HG03280 (cell line): ENCODE results near the gene B3GLCT.

ENCODE experiments used
- ATAC-seq: cut with Tn5 transposase; IDR thresholded peaks from one replicate; pipeline ENCODE4 v1.9.1; 2021; ENCODE audit warnings: mild to moderate bottlenecking, moderate library complexity; ENCODE audit not compliant: unreplicated experiment

Gene B3GLCT

GRCh38 chr13:31267126-31267784, 67.5 kb downstream of the B3GLCT start:
- no peak for ATAC-seq

DNA sequence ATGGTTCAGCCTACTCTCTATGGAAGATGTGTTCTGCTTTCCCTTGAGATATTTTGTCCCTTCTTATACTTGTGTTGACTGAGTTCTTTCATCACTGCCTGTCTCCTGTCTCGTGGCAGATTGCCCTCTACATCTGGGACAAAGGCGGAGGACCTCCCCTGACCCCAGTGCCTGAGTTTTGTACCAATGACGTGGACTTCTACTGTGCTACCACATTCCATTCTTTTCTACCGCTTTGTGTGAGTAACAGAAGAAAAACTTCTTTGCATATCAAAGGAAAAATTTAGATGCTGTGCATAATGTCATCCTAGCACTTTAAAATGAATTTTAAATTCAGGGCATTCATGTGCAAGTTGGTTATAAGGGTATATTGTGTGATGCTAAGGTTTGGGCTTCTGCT, 74.6 kb downstream of the B3GLCT start:
- ATAC-seq, result no peak

DNA sequence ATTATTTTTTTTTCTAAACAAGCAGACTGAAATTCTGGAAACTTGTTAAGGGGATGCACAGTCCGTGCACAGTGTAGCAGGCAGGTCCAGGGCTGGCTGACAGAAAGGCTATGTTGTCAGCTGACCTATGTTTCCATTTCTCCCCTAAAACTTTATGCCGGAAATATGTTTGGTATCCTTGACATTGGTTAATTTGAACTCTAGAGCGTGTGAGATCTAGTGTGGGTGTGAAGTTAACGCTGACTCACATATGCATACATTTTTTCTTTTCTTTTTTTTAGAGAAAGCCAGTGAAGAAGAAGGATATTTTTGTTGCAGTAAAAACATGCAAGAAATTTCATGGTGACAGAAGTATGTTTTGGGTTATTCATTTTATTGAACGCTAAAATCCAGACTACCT, 76.6 kb downstream of the B3GLCT start:
- ATAC-seq, result no peak

GRCh38 chr13:31278869-31279268, 79.1 kb downstream of the B3GLCT start:
- ATAC-seq, result no peak

GRCh38 chr13:31282741-31283455, 83.1 kb downstream of the B3GLCT start:
- no peak for ATAC-seq

- no peak for ATAC-seq
These were observed 87.2 kb downstream of the B3GLCT start for GRCh38 chr13:31286930-31287329.

DNA sequence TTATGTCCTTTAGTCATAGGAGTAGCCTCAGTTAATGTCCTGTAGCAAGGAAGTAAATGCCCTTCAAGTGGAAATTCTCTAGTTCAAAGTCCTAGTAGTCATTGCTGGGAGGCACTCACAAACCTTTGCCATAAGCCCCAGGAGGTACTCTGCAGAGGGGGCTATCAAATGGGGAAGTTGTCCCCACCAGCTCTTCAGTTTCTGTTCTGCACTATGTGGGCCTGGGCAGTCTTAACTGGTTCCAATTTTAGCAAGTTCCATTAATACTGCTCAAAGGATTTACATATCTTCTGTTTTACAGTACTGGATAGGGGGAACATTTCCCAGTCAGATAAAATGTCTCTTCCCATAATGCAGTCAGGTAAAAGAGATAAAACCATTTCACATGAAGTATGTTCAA, 101.3 kb downstream of the B3GLCT start:
- no peak for ATAC-seq

- ATAC-seq, result no peak
These were observed 110.6 kb downstream of the B3GLCT start for GRCh38 chr13:31310356-31310755.

GRCh38 chr13:31310786-31311185, 111.0 kb downstream of the B3GLCT start:
- ATAC-seq, result no peak

GRCh38 chr13:31311921-31312320, 112.1 kb downstream of the B3GLCT start:
- ATAC-seq, result no peak

- no peak for ATAC-seq
These were observed 115.2 kb downstream of the B3GLCT start for GRCh38 chr13:31314961-31315360.

DNA sequence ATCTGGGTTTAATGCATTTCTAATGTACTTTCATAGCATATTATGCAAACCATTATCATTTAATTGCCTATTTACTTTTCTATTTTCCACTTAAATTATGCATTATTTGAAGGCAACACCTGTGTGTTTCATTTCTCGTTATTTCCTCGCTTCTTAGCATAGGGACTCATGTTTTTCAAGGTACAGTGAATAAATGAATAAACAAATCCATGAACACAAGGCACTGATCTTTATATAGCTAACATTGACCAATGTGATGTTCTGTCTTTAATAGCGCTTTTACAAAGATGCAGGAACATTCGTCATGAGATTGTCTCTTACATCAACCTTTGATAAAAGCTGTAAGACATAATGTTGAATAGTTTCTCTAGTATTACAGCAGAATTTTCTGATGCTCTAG, 121.2 kb downstream of the B3GLCT start:
- ATAC-seq, result no peak

GRCh38 chr13:31321457-31321856, 121.7 kb downstream of the B3GLCT start:
- ATAC-seq, result no peak

- no peak for ATAC-seq
These were observed 122.3 kb downstream of the B3GLCT start for GRCh38 chr13:31322026-31322425.

GRCh38 chr13:31322702-31323405, 123.1 kb downstream of the B3GLCT start:
- no peak for ATAC-seq

DNA sequence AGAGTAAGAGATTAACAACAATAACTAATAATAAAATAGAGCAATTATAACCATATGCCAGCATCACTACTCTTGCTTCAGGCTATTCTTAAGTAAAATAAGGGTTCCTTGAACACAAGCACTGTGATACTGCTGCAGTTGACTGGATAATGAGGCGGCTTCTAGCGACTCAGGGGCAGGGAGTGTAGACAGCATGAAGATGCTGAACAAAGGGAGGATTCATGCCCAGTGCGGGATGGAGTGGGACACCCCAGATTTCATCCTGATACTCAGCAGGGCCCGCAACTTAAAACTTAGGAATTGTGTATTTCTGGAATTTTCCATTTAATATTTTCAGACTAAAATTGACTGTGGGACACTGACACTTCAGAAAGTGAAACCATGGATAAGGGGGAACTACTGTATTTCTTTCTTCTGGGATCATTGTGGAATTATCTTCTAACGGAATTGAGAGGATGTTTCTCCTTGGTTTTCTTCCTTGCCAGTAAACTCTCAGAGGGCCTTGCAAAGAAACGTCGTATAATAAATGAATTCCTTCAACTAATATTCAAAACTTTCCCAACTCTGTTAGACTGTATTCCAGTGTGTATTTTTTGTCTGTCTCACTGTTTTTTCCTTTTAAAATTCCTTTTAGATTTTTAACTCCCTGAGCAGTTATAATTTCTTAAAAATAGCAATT, 127.5 kb downstream of the B3GLCT start:
- ATAC-seq, result no peak

DNA sequence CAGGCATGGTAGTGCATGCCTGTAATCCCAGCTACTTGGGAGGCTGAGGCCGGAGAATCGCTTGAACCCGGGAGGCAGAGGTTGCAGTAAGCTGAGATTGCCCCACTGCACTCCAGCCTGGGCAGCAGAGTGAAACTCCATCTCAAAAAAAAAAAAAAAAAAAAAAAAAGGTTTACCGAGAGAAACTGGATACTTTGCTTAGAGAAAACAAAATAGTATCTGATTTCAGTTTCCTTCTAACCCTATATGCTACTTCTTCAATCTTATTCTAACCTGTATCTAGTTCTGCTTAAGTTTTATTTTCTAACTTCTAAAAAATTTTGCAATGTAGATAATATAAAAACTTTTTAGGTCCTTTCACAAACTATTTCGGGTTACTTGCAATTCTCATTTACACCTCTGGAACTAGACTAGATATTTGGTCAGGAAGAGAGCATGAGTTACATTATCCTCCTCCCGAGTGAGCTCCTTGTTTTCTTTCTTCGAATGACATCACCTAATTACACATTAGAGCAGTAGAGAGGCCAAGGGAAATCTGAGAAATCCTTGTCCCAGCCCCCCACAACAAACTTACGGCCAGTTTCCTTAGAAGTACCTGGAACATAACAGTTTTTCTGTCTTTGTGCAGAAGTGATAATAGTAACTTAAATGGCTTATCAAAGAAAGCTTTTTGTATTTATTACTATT, 128.9 kb downstream of the B3GLCT start:
- ATAC-seq, result no peak

- no peak for ATAC-seq
These were observed 130.5 kb downstream of the B3GLCT start for GRCh38 chr13:31330236-31330635.

- no peak for ATAC-seq
These were observed 131.3 kb downstream of the B3GLCT start for GRCh38 chr13:31331068-31331467.

DNA sequence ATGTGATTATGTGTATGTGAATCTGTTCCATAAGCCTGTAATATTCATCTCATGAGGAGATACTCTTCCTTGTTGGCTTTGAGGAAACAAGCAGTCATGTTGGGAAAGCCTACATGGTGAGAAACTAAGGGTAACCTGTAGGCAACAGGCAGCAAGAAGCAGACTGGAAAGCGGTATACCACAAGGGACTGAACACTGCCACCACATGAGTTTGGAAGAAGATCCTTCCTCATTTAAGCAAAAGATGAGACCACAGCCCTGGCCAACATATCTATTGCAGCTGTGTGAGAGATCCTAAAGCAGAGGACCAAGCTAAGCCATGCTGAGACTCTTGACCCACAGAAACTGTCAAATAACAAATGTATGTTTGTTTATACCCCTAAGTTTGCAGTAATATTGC, 134.8 kb downstream of the B3GLCT start:
- ATAC-seq, result no peak

GRCh38 chr13:31334994-31335557, 135.3 kb downstream of the B3GLCT start:
- ATAC-seq, result no peak
